ENCODE measurements around the gene CDPF1. TPM values are rescaled to one million over a fixed set of nuclear protein-coding genes. Genes with fewer than 3 reads are reported as not detected.

The CDPF1 gene
- polyA plus RNA-seq, 2 of the 4 experiments (the other 2 are of a cell fraction) = 8.9 to 9.6 TPM

DNA sequence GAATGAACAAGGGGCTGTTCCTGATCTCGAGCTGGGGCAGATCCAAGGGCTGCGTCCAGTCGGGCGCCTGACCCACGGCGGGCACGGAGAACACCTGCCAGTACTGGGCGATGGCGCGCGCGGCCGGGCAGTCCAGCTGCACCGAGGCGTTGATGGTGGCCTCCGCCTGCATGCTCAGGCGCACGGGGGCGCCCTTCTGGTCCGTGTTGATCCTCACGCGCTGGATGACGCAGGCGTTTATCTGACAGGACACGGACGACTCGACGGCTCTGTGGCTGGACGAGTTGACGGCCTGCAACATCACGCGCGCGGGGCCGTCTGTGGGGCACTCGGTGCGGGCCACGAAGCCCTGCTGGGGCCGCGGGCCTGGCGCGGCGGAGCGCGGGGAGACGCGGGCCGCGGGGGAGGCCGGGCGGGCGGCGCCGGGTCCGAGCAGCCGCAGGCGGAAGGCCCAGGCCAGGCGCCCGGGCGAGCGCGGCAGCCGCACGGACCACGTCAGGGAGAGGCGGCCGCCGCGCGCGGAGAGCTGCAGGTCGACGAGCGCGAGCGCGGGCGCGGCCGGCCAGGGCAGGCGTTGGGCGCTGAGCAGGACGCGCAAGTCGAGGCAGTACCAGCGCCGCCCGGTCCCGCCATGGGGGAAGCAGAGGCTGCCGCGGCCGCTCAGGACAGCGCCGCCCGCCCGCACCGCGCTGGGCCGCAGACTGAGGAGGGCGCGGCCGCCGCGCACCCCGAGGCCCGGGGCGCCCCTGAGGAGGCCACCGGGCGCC is 12.5 kb upstream of the CDPF1 start:
- DNase-seq (ENCODE audit: low read depth in 1 of 2, low spot score in 1 of 2) = no peak
- FAIRE-seq = no peak
- WGBS (ENCODE audit: missing lambda C conversion rate) = 73% methylated on average over 22 of the region's 109 CpGs
- no peak overlapping the region for H3K4me2 ChIP-seq
- H3K4me1 ChIP-seq = peaks cover 5% of the 10 kb centered on the region; the same call in 1 of the 3 replicates
- ChIA-PET CTCF (no interaction called here), POLR2A (no interaction called here)
- no peak overlapping the region for H3K4me3 ChIP-seq
- H3K27ac ChIP-seq = no peak overlapping the region
- H3K9me3 ChIP-seq = peaks cover 6% of the 10 kb centered on the region; the same call in 1 of the 3 replicates
- no peak for TF ChIP-seq JUNB (IDR thresholded peaks at IDR 0.05)
- no peak for TF ChIP-seq CEBPB (IDR thresholded peaks at IDR 0.05)
- no peak for TF ChIP-seq ESRRA (IDR thresholded peaks at IDR 0.05; ENCODE audit: borderline replicate concordance, low read length)
- TF ChIP-seq SREBF2 (IDR thresholded peaks at IDR 0.05) = no peak
- TF ChIP-seq EP300 (IDR thresholded peaks at IDR 0.05) = no peak
- no peak for TF ChIP-seq FOXS1 (CRISPR knock-in tag; IDR thresholded peaks at IDR 0.05)
- no peak for TF ChIP-seq RNF2 (IDR thresholded peaks at IDR 0.05; ENCODE audit: borderline replicate concordance, low read depth)
- TF ChIP-seq PHF8 (IDR thresholded peaks at IDR 0.05; ENCODE audit: borderline replicate concordance, low read depth) = no peak
- no peak for TF ChIP-seq ZFP36 (IDR thresholded peaks at IDR 0.05; ENCODE audit: borderline replicate concordance, partially characterized antibody)
- TF ChIP-seq, protein P1, sequence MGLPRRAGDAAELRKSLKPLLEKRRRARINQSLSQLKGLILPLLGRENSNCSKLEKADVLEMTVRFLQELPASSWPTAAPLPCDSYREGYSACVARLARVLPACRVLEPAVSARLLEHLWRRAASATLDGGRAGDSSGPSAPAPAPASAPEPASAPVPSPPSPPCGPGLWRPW (IDR thresholded peaks at IDR 0.05) = no peak
- TF ChIP-seq HOXB5 (CRISPR knock-in tag; IDR thresholded peaks at IDR 0.05) = no peak
- TF ChIP-seq CHD2 (IDR thresholded peaks at IDR 0.05; ENCODE audit: low read length, partially characterized antibody) = no peak
- TF ChIP-seq, protein P2, sequence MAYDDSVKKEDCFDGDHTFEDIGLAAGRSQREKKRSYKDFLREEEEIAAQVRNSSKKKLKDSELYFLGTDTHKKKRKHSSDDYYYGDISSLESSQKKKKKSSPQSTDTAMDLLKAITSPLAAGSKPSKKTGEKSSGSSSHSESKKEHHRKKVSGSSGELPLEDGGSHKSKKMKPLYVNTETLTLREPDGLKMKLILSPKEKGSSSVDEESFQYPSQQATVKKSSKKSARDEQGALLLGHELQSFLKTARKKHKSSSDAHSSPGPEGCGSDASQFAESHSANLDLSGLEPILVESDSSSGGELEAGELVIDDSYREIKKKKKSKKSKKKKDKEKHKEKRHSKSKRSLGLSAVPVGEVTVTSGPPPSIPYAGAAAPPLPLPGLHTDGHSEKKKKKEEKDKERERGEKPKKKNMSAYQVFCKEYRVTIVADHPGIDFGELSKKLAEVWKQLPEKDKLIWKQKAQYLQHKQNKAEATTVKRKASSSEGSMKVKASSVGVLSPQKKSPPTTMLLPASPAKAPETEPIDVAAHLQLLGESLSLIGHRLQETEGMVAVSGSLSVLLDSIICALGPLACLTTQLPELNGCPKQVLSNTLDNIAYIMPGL (CRISPR knock-in tag; IDR thresholded peaks at IDR 0.05; ENCODE audit: borderline replicate concordance) = no peak
- TF ChIP-seq NPAS2 (CRISPR knock-in tag; IDR thresholded peaks at IDR 0.05; ENCODE audit: borderline replicate concordance) = no peak
- no peak for TF ChIP-seq FOSB (CRISPR knock-in tag; IDR thresholded peaks at IDR 0.05)
- TF ChIP-seq HOXB13 (CRISPR knock-in tag; IDR thresholded peaks at IDR 0.05; ENCODE audit: low read depth) = no peak
- TF ChIP-seq RFX5 (IDR thresholded peaks at IDR 0.05) = no peak
- TF ChIP-seq, protein P3, sequence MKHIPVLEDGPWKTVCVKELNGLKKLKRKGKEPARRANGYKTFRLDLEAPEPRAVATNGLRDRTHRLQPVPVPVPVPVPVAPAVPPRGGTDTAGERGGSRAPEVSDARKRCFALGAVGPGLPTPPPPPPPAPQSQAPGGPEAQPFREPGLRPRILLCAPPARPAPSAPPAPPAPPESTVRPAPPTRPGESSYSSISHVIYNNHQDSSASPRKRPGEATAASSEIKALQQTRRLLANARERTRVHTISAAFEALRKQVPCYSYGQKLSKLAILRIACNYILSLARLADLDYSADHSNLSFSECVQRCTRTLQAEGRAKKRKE (CRISPR knock-in tag; IDR thresholded peaks at IDR 0.05; ENCODE audit: low read depth) = no peak
- ATAC-seq = peak in 1 of 2 experiments; percentile 36; a peak in 1 of 6 replicates

DNA sequence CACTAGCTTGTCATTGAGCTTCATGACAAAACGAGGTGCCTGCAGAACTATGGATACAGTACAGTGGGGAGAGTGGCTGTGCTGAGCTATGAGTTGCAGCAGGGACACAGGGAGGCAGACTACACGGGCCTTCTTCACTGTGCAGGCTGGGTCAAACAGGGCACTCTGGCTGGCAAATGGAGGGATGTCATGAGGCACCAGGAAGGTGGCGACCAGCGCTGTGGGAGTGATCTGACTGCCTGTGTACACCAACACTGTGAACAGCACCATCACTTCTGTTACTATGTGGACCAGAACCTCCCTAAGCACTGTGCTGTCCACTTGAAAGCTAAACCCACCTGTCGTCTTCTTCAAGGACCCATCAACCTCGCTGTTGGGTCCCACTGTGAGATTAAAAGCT is 9.9 kb upstream of the CDPF1 start:
- no peaks in the 10 kb centered on the region for H3K4me1 ChIP-seq
- 51% methylated on average over 5 of the region's 6 CpGs for WGBS (ENCODE audit: missing lambda C conversion rate)
- TF ChIP-seq RNF2 (IDR thresholded peaks at IDR 0.05; ENCODE audit: borderline replicate concordance, low read depth) (no peak), MAFK (IDR thresholded peaks at IDR 0.05; ENCODE audit: partially characterized antibody) (no peak), ZFP36 (IDR thresholded peaks at IDR 0.05; ENCODE audit: borderline replicate concordance, partially characterized antibody) (no peak), CBX2 (IDR thresholded peaks at IDR 0.05; ENCODE audit: borderline replicate concordance, low read depth) (no peak), PHF8 (IDR thresholded peaks at IDR 0.05; ENCODE audit: borderline replicate concordance, low read depth) (no peak), KDM5A (IDR thresholded peaks at IDR 0.05) (no peak), ZNF302 (CRISPR knock-in tag; IDR thresholded peaks at IDR 0.05) (no peak), HOXB5 (CRISPR knock-in tag; IDR thresholded peaks at IDR 0.05) (no peak)
- TF ChIP-seq, protein P1 (IDR thresholded peaks at IDR 0.05) = no peak
- H3K27ac ChIP-seq = no peak overlapping the region
- ATAC-seq (no peak), DNase-seq (ENCODE audit: low read depth in 1 of 2, low spot score in 1 of 2) (no peak), FAIRE-seq (no peak)
- H3K4me2 ChIP-seq = no peak overlapping the region
- ChIA-PET CTCF (no interaction called here), POLR2A (interaction anchor here (1.2 kb wide), 1 partner anchor 8 kb away, joined by 3 read pairs; the partner anchor contains the start of gene TTC38)
- peaks cover 2% of the 10 kb centered on the region; the same call in 1 of the 3 replicates for H3K9me3 ChIP-seq
- H3K4me3 ChIP-seq = no peak overlapping the region
